PFSK-1 (cell line): ENCODE measurements around the gene RAB40AL.

Experiments
- FOXP2 ChIP-seq: optimal IDR thresholded peaks from 2 replicates; pipeline ENCODE3; 2011; ENCODE audit warnings: borderline replicate concordance, control low read depth, inconsistent platforms; ENCODE audit not compliant: insufficient read depth; ENCODE audit errors: extremely low read length, extremely low read depth
- POLR2AphosphoS5 ChIP-seq: IDR thresholded peaks from 2 replicates; pipeline ENCODE4 v1.6.1; 2012; ENCODE audit warnings: low read depth, mild to moderate bottlenecking, control low read depth, low read length, moderate library complexity
- REST ChIP-seq, 2 experiments: IDR thresholded peaks; 2 replicates each; pipeline versions ENCODE4 v1.6.1 to v1.8.0; 2011 to 2012; ENCODE audit warnings: low read depth in 2 of 2, low read length in 2 of 2, control low read depth in 1 of 2, inconsistent platforms in 1 of 2, mild to moderate bottlenecking in 1 of 2, moderate library complexity in 1 of 2; ENCODE audit not compliant: insufficient read depth in 1 of 2
- SIN3A ChIP-seq: IDR thresholded peaks from 2 replicates; pipeline ENCODE4 v1.6.1; 2012; ENCODE audit warnings: mild to moderate bottlenecking, low read length, moderate library complexity, borderline replicate concordance; ENCODE audit not compliant: insufficient read depth
- TAF1 ChIP-seq: IDR thresholded peaks from 2 replicates; pipeline ENCODE4 v1.6.1; 2012; ENCODE audit warnings: low read length, control low read depth, borderline replicate concordance; ENCODE audit not compliant: insufficient read depth

The RAB40AL gene

GRCh38 chrX:102958794-102959193 lies 21.7 kb downstream of the RAB40AL start:
- no peak for TF ChIP-seq FOXP2
- TF ChIP-seq REST (IDR thresholded peaks at IDR 0.05; ENCODE audit: insufficient read depth in 1 of 2, low read depth in 2 of 2, low read length in 2 of 2), result no peak
- TF ChIP-seq SIN3A, result no peak
- no peak for TF ChIP-seq POLR2AphosphoS5
- no peak for TF ChIP-seq TAF1

GRCh38 chrX:102959471-102959870 lies 22.4 kb downstream of the RAB40AL start:
- no peak for TF ChIP-seq POLR2AphosphoS5
- no peak for TF ChIP-seq REST (IDR thresholded peaks at IDR 0.05; ENCODE audit: insufficient read depth in 1 of 2, low read depth in 2 of 2, low read length in 2 of 2)
- no peak for TF ChIP-seq TAF1
- no peak for TF ChIP-seq SIN3A
- no peak for TF ChIP-seq FOXP2

- TF ChIP-seq POLR2AphosphoS5 (no peak), FOXP2 (no peak), SIN3A (no peak), REST (IDR thresholded peaks at IDR 0.05; ENCODE audit: insufficient read depth in 1 of 2, low read depth in 2 of 2, low read length in 2 of 2) (no peak), TAF1 (no peak)
Measured at GRCh38 chrX:102963955-102964354, 26.9 kb downstream of the RAB40AL start.

GRCh38 chrX:102964940-102965339 lies 27.9 kb downstream of the RAB40AL start:
- TF ChIP-seq TAF1 (no peak), POLR2AphosphoS5 (no peak), FOXP2 (no peak), REST (IDR thresholded peaks at IDR 0.05; ENCODE audit: insufficient read depth in 1 of 2, low read depth in 2 of 2, low read length in 2 of 2) (no peak), SIN3A (no peak)

- no peak for TF ChIP-seq SIN3A
- no peak for TF ChIP-seq POLR2AphosphoS5
- no peak for TF ChIP-seq TAF1
- TF ChIP-seq FOXP2, result no peak
Measured at GRCh38 chrX:102966701-102967100, 29.6 kb downstream of the RAB40AL start.
